Measurements from ENCODE around the gene SIM1. TPM values are rescaled to one million over a fixed set of nuclear protein-coding genes. Genes with fewer than 3 reads are reported as not detected.
A peak's percentile ranks its signal among the peaks of the same experiment; 100 is the strongest.

SIM1 gene
- total and polyA plus RNA-seq, 2 of the 8 experiments (the other 6 are each of a cell fraction or from before 2014, with no cell fraction given), result 0.02 to 0.39 TPM

DNA sequence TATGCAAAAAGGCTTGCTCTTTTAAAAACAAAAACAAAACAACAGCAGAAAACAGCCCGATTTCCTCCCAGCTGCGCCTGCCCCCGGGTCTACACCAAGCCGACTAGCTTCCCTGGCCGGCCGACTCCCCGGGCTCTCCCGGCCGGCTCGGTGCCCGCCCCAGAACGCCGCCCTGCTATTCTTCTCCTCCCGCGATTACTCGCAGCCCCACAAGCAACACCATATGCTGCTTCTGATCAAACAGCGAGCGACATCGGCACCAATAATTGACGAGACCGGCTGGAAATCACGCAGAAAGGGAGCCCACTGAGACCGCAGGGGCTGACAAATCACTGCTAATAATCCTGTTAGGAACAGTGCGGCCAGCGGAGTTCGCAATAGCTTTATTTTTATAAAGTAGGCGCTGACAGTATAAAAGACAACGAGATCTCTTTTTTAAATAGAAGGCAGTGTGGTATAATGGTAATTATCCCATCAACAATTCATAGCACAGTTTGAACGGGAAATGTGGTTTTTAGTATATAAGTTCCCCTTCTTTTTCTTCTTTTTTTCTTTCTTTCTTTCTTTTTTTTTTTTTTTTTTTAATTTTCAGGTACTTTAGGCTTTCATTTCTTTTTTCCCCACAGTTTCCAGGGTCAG, 3.3 kb downstream of the SIM1 start:
- Histone ChIP-seq H3K27me3 (replicated peaks in 1 of 4; ENCODE audit: control insufficient read depth in 3 of 4, extremely low read depth in 1 of 4, insufficient read depth in 3 of 4, low read length in 3 of 4) (peaks cover 88 to 100% (median 94%) of the 10 kb centered on the region in 4 experiments), H2BK20ac (ENCODE audit: low read length) (no peak overlapping the region), H2AK5ac (ENCODE audit: low read depth, low read length) (no peak overlapping the region), H3K56ac (replicated peaks; ENCODE audit: insufficient read length, low read depth, low read length) (no peak overlapping the region), H3K23ac (ENCODE audit: insufficient read length) (no peak overlapping the region), H3K79me2 (ENCODE audit: control insufficient read depth in 1 of 2, insufficient read depth in 2 of 2, low read length in 2 of 2) (no peaks in the 10 kb centered on the region), H2BK5ac (ENCODE audit: low read depth, low read length) (no peak overlapping the region), H2BK15ac (ENCODE audit: low read length) (no peak overlapping the region), H3K4me2 (ENCODE audit: insufficient read depth in 1 of 2, low read depth in 2 of 2, low read length in 2 of 2) (peak overlapping the region; percentile 60 to 69), H3K9ac (replicated peaks in 1 of 4; ENCODE audit: extremely low read depth in 1 of 4, low read depth in 3 of 4, low read length in 3 of 4) (no peak overlapping the region), H3K14ac (ENCODE audit: insufficient read length) (no peak overlapping the region), H3K4me1 (replicated peaks in 1 of 4; ENCODE audit: control insufficient read depth in 3 of 4, insufficient read depth in 4 of 4, low read length in 3 of 4) (peaks cover 12 to 38% (median 23%) of the 10 kb centered on the region in 4 experiments), H3K23me2 (ENCODE audit: low read depth, low read length) (peaks cover 10% of the 10 kb centered on the region; the same call in 1 of the 2 replicates), H3K9me3 (ENCODE audit: insufficient read depth in 2 of 2, low read depth in 1 of 2, low read length in 1 of 2) (no peaks in the 10 kb centered on the region), H2AFZ (ENCODE audit: low read length) (no peak overlapping the region), H3K79me1 (ENCODE audit: low read depth, low read length) (no peaks in the 10 kb centered on the region), H2BK120ac (replicated peaks; ENCODE audit: low read depth, low read length) (no peak overlapping the region), H3K4ac (replicated peaks; ENCODE audit: insufficient read length, low read depth, low read length) (no peak overlapping the region), H4K5ac (ENCODE audit: insufficient read length, low read depth, low read length) (no peak overlapping the region), H4K20me1 (replicated peaks in 1 of 2; ENCODE audit: control insufficient read depth in 1 of 2, insufficient read depth in 2 of 2, low read length in 2 of 2) (peaks cover 7 to 12% of the 10 kb centered on the region in 2 experiments), H3K4me3 (ENCODE audit: extremely low read depth in 1 of 4, insufficient read depth in 2 of 4, low read depth in 3 of 4, low read length in 4 of 4) (peak overlapping the region in 1 of 4 experiments; percentile 48; a peak in 2 of 8 replicates), H3K18ac (ENCODE audit: extremely low read depth, low read length) (no peak overlapping the region), H3K27ac (ENCODE audit: low read depth, low read length) (no peak overlapping the region), H4K91ac (replicated peaks; ENCODE audit: insufficient read length, low read length) (no peak overlapping the region), H2BK12ac (ENCODE audit: low read depth, low read length) (no peak overlapping the region), H4K8ac (ENCODE audit: extremely low read depth, insufficient read depth, low read length) (no peak overlapping the region), H3K36me3 (ENCODE audit: control insufficient read depth in 2 of 4, insufficient read depth in 4 of 4, low read length in 3 of 4) (peaks cover 0 to 3% (median 0%) of the 10 kb centered on the region in 4 experiments; a peak in 1 of 8 replicates)
- DNase-seq (ENCODE audit: low read depth in 1 of 2, low spot score in 2 of 2), result peak in 1 of 2 experiments; percentile 76
- CTCF ChIA-PET (ENCODE audit: partially characterized antibody), result interaction anchor here (0.7 to 11.8 kb wide), 46 partner anchors 9 to 457 kb away, joined by 3 to 215 read pairs (median 4); no protein-coding TSS in a partner anchor
- 3% methylated on average over 29 of the region's 29 CpGs; no CpG with 5 or more reads in 1 of the 2 experiments for WGBS, 2 experiments (ENCODE audit: extremely low coverage in 1 of 2, insufficient coverage in 1 of 2, insufficient read length in 1 of 2, insufficient replicate concordance in 2 of 2, low coverage in 1 of 2, low lambda C conversion rate in 2 of 2, missing lambda C conversion rate in 1 of 2)
- FAIRE-seq, result no peak
- TF ChIP-seq BCL11A (IDR thresholded peaks at IDR 0.05; ENCODE audit: low read depth in 2 of 2, low read length in 2 of 2) (no peak), EZH2 (IDR thresholded peaks at IDR 0.05; ENCODE audit: low read depth, low read length, severe bottlenecking) (peak; percentile 97), CBX8 (IDR thresholded peaks at IDR 0.05; ENCODE audit: borderline replicate concordance, low read depth, low read length) (peak; percentile 87), SUZ12 (IDR thresholded peaks at IDR 0.05; ENCODE audit: low read length) (peak; percentile 98), BRCA1 (IDR thresholded peaks at IDR 0.05; ENCODE audit: low read depth, low read length) (no peak), RNF2 (IDR thresholded peaks at IDR 0.05; ENCODE audit: borderline replicate concordance, low read depth, low read length, missing control alignments, poor library complexity, severe bottlenecking) (peak; percentile 100), KDM4A (IDR thresholded peaks at IDR 0.05; ENCODE audit: low read depth, low read length, severe bottlenecking) (peak; percentile 26), RFX5 (IDR thresholded peaks at IDR 0.05; ENCODE audit: borderline replicate concordance, low read depth, low read length) (no peak), CTBP2 (IDR thresholded peaks at IDR 0.05; ENCODE audit: borderline replicate concordance, insufficient read depth, insufficient read length, low read length) (peak; percentile 57)
- POLR2A ChIA-PET (ENCODE audit: partially characterized antibody), result interaction anchor here (0.9 kb wide), 1 partner anchor 12 kb away, joined by 3 read pairs; no protein-coding TSS in a partner anchor
